OCI-LY3 (cell line): ENCODE results near the gene SLC36A2.

Source experiments
- EZH2phosphoT487 ChIP-seq: fragments of 200-600 bp; shearing (Covaris generic); IDR thresholded peaks from 2 replicates; pipeline ENCODE4 v1.6.1; 2018; ENCODE audit warnings: antibody characterized with exemption, mixed run types, low read depth
- TF ChIP-seq, protein P1 (sequence below): fragments of 200-600, 300-600 bp; sonication (generic); IDR thresholded peaks from 2 replicates; pipeline ENCODE4 v1.5.1; 2014; ENCODE audit warnings: antibody characterized with exemption, low read length, low read depth

DNA sequence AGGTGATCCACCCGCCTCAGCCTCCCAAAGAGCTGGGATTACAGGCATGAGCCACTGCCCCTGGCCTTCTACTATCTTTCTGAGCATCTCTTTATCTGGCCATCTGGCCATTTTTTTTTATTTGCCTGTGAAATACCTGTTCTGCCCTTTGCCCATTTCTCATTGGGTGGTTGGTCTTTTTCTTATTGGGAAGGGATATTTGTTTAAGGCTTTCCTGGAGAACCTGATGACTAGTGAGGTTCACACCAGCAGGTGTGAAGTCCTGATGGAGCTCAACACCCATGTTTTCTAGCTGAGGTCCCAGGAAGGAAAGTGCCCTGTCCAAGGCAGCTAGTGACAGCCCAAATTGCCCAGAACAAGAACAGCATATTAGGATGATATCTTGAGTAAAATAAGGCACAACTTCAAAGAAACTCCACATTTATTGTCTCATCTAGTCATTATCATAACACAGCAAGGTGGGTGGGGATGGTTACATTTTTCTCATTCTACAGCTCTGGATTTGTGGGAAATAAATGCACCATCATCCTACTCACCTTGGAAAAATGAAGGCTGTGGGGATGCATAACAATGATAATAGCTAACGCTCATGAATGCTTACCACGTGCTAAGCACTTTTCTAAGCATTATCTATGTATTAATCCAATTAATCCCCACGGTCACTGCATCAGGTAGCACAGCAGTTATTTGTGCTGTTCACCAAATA is 64.1 kb downstream of the SLC36A2 start:
- TF ChIP-seq, protein P1, sequence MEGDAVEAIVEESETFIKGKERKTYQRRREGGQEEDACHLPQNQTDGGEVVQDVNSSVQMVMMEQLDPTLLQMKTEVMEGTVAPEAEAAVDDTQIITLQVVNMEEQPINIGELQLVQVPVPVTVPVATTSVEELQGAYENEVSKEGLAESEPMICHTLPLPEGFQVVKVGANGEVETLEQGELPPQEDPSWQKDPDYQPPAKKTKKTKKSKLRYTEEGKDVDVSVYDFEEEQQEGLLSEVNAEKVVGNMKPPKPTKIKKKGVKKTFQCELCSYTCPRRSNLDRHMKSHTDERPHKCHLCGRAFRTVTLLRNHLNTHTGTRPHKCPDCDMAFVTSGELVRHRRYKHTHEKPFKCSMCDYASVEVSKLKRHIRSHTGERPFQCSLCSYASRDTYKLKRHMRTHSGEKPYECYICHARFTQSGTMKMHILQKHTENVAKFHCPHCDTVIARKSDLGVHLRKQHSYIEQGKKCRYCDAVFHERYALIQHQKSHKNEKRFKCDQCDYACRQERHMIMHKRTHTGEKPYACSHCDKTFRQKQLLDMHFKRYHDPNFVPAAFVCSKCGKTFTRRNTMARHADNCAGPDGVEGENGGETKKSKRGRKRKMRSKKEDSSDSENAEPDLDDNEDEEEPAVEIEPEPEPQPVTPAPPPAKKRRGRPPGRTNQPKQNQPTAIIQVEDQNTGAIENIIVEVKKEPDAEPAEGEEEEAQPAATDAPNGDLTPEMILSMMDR, result no peak
- TF ChIP-seq EZH2phosphoT487, result no peak
